OCI-LY3 (cell line): ENCODE measurements around the gene MUS81.
A peak's percentile ranks its signal among the peaks of the same experiment; 100 is the strongest.

Experiments used
- H2AFZ ChIP-seq: fragments of 200-600, 300-600 bp; shearing (Covaris generic); 2 replicates; pipeline ENCODE4 v1.6.0; 2014; ENCODE audit warnings: antibody characterized with exemption, low read depth, low read length
- H3K27ac ChIP-seq: fragments of 200-600, 300-600 bp; sonication (generic); 2 replicates; pipeline ENCODE4 v1.5.1; 2014; ENCODE audit warnings: mild to moderate bottlenecking, low read length, moderate library complexity, mixed read lengths
- H3K27me3 ChIP-seq: fragments of 200-600, 300-600 bp; sonication (generic); 2 replicates; pipeline ENCODE4 v1.6.1; 2014; ENCODE audit warnings: low read depth, low read length, mixed read lengths
- H3K36me3 ChIP-seq: fragments of 200-600, 300-600 bp; sonication (generic); replicated peaks from 2 replicates; pipeline ENCODE3; 2014; ENCODE audit warnings: low read depth, low read length, mixed read lengths
- H3K4me1 ChIP-seq: fragments of 300-600, 200-600 bp; sonication (generic); 2 replicates; pipeline ENCODE4 v1.6.1; 2014; ENCODE audit warnings: low read length, mixed read lengths
- H3K4me2 ChIP-seq: fragments of 200-600, 300-600 bp; sonication (generic); 2 replicates; pipeline ENCODE4 v1.6.1; 2014; ENCODE audit warnings: low read length, mixed read lengths
- H3K4me3 ChIP-seq: fragments of 300-600, 200-600 bp; sonication (generic); 2 replicates; pipeline ENCODE4 v1.5.1; 2014; ENCODE audit warnings: antibody characterized with exemption, mild to moderate bottlenecking, low read length, moderate library complexity
- H3K79me2 ChIP-seq: fragments of 300-600, 200-600 bp; shearing (Covaris generic); 2 replicates; pipeline ENCODE4 v1.6.1; 2014; ENCODE audit warnings: mild to moderate bottlenecking, low read length, mixed read lengths
- H3K9ac ChIP-seq: fragments of 300-600, 200-600 bp; shearing (Covaris generic); 2 replicates; pipeline ENCODE4 v1.6.0; 2014; ENCODE audit warnings: mild to moderate bottlenecking, low read length, moderate library complexity
- H3K9me3 ChIP-seq: fragments of 200-600, 300-600 bp; shearing (Covaris generic); 2 replicates; pipeline ENCODE4 v1.6.1; 2014; ENCODE audit warnings: low read length, mixed read lengths; ENCODE audit not compliant: insufficient read depth
- H4K20me1 ChIP-seq: fragments of 200-600, 300-600 bp; sonication (generic); 2 replicates; pipeline ENCODE4 v1.6.1; 2016; ENCODE audit warnings: low read length, mixed read lengths; ENCODE audit not compliant: insufficient read depth
- EZH2phosphoT487 ChIP-seq: fragments of 200-600 bp; shearing (Covaris generic); IDR thresholded peaks from 2 replicates; pipeline ENCODE4 v1.6.1; 2018; ENCODE audit warnings: antibody characterized with exemption, mixed run types, low read depth
- TF ChIP-seq, protein P1 (sequence below): fragments of 200-600, 300-600 bp; sonication (generic); IDR thresholded peaks from 2 replicates; pipeline ENCODE4 v1.5.1; 2014; ENCODE audit warnings: antibody characterized with exemption, low read length, low read depth

The MUS81 gene

DNA sequence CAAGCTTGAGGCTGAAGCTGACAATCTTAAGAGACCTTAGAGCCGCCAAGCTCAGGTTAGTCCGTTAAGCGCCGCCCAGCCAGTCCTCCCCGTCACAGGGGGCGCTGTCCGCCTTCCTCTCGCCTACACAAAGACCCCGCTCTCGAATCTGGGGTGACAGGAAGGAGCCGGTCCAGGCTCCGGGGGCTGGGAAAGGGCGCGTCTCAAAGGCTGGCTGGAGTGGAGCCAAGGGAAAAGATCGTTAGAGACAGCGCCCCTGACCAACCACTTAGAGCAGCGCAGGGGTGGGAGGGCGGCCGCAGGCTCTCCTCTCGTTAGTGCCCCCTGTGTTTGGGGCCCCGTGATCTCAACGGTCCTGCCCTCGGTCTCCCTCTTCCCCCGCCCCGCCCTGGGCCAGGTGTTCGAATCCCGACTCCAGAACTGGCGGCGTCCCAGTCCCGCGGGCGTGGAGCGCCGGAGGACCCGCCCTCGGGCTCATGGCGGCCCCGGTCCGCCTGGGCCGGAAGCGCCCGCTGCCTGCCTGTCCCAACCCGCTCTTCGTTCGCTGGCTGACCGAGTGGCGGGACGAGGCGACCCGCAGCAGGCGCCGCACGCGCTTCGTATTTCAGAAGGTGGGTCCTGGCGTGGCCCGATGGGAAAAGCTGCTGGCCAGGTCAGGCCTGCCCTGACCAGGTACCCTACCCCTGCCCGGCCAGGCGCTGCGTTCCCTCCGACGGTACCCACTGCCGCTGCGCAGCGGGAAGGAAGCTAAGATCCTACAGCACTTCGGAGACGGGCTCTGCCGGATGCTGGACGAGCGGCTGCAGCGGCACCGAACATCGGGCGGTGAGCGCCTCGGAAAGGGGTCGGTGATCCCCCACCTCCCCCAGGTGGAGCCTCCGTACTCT lies at the start of gene MUS81:
Gene MUS81 (plus strand): TSS at position 156 of the 887 bp plus-strand sequence. CDS start 321 bp downstream, at position 477.
- Histone ChIP-seq H3K79me2 (peaks cover 46% of the 10 kb centered on the region), H2AFZ (peak within 1 kb of the TSS; percentile 52; the same call in 1 of the 2 replicates), H3K4me1 (peaks cover 20% of the 10 kb centered on the region), H3K9me3 (no peaks in the 10 kb centered on the region), H3K27ac (peak within 1 kb of the TSS; percentile 92), H3K36me3 (peaks cover 58% of the 10 kb centered on the region), H3K4me3 (peak within 1 kb of the TSS; percentile 85), H4K20me1 (peaks cover 19% of the 10 kb centered on the region), H3K4me2 (peak within 1 kb of the TSS; percentile 94), H3K9ac (peak within 1 kb of the TSS; percentile 97), H3K27me3 (no peaks in the 10 kb centered on the region)
- TF ChIP-seq, protein P1, sequence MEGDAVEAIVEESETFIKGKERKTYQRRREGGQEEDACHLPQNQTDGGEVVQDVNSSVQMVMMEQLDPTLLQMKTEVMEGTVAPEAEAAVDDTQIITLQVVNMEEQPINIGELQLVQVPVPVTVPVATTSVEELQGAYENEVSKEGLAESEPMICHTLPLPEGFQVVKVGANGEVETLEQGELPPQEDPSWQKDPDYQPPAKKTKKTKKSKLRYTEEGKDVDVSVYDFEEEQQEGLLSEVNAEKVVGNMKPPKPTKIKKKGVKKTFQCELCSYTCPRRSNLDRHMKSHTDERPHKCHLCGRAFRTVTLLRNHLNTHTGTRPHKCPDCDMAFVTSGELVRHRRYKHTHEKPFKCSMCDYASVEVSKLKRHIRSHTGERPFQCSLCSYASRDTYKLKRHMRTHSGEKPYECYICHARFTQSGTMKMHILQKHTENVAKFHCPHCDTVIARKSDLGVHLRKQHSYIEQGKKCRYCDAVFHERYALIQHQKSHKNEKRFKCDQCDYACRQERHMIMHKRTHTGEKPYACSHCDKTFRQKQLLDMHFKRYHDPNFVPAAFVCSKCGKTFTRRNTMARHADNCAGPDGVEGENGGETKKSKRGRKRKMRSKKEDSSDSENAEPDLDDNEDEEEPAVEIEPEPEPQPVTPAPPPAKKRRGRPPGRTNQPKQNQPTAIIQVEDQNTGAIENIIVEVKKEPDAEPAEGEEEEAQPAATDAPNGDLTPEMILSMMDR: peak; percentile 93
- TF ChIP-seq EZH2phosphoT487: no peak

DNA sequence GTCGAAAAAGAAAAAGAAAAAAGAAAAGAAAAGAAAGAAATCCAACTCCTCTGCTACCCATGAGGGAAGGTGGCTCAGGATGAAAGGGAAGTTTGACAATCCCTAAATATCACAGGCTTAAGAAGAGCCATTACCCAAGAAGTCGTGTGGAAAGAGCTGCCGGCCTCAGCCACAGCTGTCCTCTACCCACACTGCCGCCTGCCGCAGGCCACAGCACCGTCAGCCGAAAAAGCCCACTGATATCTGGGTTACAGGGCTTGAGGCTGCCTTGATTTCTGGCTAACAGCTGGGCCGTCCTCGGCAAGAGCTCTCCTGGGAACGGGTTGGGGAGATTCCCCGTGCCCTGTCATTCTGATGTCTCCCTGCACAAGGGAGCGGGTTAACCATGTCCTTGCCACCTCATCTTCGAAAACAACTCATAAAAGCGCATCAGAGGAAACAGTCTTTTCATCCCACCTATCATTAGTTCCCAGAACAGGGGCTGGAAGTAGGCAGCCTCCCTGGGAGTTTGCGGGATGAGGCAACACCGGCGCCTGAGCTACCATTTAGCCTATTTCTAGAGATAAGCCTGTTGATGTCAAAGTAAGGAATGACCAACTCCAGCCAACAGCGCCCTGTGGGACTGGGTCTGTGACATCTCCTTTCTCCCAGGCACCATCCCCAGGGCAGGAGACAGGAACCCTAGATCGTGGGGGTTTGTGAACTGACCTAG lies 48.3 kb upstream of the MUS81 start:
- Histone ChIP-seq H3K79me2 (no peaks in the 10 kb centered on the region), H3K4me1 (peaks cover 2% of the 10 kb centered on the region; the same call in 1 of the 2 replicates), H2AFZ (no peak overlapping the region), H3K4me2 (no peak overlapping the region), H3K4me3 (no peak overlapping the region), H3K27me3 (peaks cover 10% of the 10 kb centered on the region; the same call in 1 of the 2 replicates), H3K9me3 (no peaks in the 10 kb centered on the region), H3K9ac (no peak overlapping the region), H3K27ac (no peak overlapping the region), H3K36me3 (no peaks in the 10 kb centered on the region), H4K20me1 (no peaks in the 10 kb centered on the region)
- TF ChIP-seq EZH2phosphoT487: no peak
- TF ChIP-seq, protein P1: no peak

- H2AFZ ChIP-seq: no peak overlapping the region
- H3K36me3 ChIP-seq: no peaks in the 10 kb centered on the region
- H3K9me3 ChIP-seq: no peaks in the 10 kb centered on the region
- H3K27ac ChIP-seq: no peak overlapping the region
- peaks cover 4% of the 10 kb centered on the region; the same call in 1 of the 2 replicates for H3K27me3 ChIP-seq
- no peak overlapping the region for H3K4me2 ChIP-seq
- no peaks in the 10 kb centered on the region for H3K79me2 ChIP-seq
- peaks cover 14% of the 10 kb centered on the region for H3K4me1 ChIP-seq
- no peak overlapping the region for H3K4me3 ChIP-seq
- no peaks in the 10 kb centered on the region for H4K20me1 ChIP-seq
- no peak overlapping the region for H3K9ac ChIP-seq
- no peak for TF ChIP-seq EZH2phosphoT487
- TF ChIP-seq, protein P1: no peak
Observed at GRCh38 chr11:65814131-65814985, 45.9 kb upstream of the MUS81 start.
